MM.1S (cell line): Measurements from ENCODE around the gene CRACDL.

ENCODE experiments used
- CTCF ChIP-seq: fragments of 300-600 bp; sonication (generic); IDR thresholded peaks from 2 replicates; pipeline ENCODE4 v1.5.1; 2016; ENCODE audit warnings: antibody characterized with exemption, low read length, mixed read lengths
- EZH2 ChIP-seq: fragments of 300-600 bp; sonication (generic); optimal IDR thresholded peaks from 2 replicates; pipeline ENCODE3; 2017; ENCODE audit warnings: low read depth, mild to moderate bottlenecking, antibody characterized with exemption, low read length, mixed read lengths
- EZH2phosphoT487 ChIP-seq: fragments of 300-600 bp; sonication (generic); IDR thresholded peaks from 2 replicates; pipeline ENCODE4 v1.6.1; 2018; ENCODE audit warnings: antibody characterized with exemption, low read length

GRCh38 chr2:98759338-98759737 lies 176.7 kb downstream of the CRACDL start:
- no peak for TF ChIP-seq CTCF
- no peak for TF ChIP-seq EZH2phosphoT487
- no peak for TF ChIP-seq EZH2
